NCI-H1417 treated with DMSO at 0.1 percent for 48 hours (cell line): ENCODE results near the gene PRR16.

ENCODE experiments used
- DNase-seq: peaks from one replicate; lab custom pipeline; 2025; lab: John Stamatoyannopoulos, UW

PRR16 gene

DNA sequence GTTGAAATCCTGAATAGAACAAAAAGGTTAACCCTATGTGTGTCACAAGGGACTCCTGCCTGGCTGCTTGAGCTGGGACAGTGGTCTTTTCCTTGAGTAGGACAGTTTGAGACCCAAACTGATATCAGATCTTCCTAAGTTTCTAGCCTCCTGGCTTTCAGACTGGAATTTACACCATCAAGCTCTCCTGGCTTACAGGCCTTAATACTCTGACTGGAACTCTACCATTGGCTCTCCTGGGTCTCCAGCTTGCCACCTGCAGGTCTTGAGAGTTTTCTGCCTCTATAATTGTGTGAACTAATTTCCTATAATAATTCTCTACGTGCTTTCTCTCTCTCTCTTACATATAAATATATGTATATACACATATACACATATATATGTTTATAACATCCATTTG is 112.5 kb downstream of the PRR16 start:
- no peak for DNase-seq

DNA sequence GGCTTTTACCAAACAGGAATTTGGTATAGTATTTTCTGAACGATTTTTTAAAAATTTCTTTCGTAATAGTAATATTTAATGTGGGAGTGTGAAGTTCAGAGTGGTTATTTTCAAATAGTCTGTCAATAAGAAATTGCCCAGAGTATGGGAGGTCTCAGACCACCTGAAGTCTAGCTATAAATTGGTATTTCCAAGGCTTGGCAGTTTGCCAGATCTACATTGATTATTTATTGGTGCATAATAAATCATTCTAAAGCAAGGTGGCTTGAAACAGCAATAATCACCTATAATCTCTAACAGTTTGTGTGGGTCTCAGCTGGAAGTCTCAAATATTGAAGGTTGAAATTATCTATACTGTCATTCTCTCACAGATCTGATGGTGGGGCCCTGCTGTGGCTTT is 118.5 kb downstream of the PRR16 start:
- no peak for DNase-seq

DNA sequence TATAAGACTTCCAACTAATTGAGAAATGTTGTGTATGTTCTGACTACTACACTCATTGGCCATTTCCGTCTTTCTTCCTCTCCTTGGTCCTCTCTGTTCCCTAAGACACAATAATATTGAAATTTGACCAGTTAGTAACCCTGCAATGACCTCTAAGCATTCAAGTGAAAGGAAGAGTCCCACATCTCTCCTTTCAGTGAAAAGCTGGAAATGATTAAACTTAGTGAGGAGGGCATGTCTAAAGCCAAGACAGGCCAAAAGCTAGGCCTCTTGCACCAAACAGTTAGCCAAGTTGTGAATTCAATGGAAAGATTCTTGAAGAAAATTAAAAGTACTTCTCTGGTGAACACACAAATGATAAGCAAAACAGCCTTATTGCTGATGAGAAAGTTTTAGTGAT is 122.5 kb downstream of the PRR16 start:
- DNase-seq, result no peak

DNA sequence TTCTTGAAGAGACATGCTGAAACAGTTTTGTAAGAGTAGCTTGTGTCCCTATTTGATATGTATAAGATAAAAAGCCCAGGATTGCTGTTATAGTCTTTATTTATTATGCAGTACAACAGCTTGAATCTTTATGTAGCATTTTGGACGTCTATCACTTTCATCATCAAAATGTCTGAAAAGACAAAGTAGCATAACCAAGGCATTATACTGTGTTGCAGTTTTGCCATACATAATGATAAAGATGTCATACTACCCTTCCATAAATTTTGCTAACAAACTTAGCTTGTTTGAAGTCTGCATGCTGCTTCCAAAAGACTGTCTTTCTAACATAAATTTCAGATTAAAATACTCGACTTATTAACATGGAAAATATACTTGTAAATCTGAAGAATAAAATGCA is 127.8 kb downstream of the PRR16 start:
- DNase-seq, result no peak

DNA sequence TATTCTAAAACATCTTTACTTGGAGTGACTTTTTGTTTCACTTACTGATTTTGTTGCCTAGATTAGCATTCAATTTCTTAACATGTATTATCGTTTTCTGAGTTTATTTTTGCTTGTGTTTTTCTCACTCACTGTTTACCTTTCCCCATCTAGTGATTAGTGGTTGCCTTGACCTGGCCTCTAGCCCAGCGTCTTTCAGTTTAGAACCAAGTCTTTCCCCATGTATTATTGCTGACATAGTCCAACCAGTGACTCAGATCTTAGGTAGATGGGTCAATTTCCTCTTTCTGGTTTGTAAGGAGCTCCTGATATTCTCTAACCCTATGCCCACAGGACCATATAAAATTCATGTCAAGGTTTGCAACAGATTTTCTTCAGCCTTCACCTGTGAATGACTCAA is 135.5 kb downstream of the PRR16 start:
- DNase-seq, result no peak

DNA sequence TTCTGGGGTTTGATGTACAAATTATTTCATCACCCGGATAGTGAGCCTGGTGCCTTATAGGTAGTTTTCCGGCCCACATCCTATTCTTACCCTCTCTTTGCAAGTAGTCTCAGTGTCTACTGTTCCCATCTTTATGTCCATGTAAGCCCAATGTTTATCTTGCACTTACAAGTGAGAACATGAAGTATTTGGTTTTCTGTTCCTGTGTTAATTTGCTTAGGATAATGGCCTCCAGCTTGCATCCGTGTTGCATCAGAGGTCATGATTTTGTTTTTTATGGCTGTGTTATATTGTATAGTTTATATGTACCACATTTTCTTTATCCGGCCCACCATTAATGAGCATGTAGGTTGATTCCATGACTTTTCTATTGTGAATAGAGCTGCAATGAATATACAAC is 136.5 kb downstream of the PRR16 start:
- DNase-seq, result no peak

DNA sequence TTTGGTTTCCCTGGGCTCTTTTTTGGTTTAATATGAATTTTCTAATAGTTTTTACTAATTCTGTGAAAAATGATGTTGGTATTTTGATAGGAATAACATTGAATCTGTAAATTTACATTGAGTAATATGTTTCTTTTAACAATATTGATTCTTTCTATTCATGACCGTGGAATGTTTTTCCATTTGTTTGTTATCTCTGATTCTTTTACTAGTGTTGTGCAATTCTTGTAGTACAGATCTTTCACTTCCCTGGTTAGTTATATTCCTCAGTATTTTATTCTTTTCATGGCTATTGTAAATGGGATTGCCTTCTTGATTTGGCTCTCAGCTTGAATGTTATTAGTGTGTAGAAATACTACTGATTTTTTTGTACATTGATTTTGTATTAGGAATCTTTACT is 137.9 kb downstream of the PRR16 start:
- DNase-seq, result no peak

DNA sequence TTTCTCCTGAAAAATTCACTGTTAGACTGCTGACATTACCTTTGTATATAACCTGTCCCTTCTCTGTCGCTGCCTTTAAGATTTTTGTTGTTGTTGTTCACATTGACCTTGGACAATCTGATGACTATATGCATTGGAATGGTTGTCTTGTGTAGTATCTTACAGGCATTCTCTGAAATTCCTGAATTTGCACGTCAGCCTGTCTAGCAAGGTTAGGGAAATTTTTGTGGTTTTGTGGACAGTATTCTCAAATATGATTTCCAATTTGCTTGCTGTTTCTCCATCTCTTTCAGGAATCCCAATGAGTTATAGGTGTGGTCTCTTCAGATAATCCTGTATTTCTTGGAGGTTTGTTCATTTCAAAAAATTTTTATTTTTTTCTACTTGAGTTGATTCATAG is 140.8 kb downstream of the PRR16 start:
- no peak for DNase-seq

DNA sequence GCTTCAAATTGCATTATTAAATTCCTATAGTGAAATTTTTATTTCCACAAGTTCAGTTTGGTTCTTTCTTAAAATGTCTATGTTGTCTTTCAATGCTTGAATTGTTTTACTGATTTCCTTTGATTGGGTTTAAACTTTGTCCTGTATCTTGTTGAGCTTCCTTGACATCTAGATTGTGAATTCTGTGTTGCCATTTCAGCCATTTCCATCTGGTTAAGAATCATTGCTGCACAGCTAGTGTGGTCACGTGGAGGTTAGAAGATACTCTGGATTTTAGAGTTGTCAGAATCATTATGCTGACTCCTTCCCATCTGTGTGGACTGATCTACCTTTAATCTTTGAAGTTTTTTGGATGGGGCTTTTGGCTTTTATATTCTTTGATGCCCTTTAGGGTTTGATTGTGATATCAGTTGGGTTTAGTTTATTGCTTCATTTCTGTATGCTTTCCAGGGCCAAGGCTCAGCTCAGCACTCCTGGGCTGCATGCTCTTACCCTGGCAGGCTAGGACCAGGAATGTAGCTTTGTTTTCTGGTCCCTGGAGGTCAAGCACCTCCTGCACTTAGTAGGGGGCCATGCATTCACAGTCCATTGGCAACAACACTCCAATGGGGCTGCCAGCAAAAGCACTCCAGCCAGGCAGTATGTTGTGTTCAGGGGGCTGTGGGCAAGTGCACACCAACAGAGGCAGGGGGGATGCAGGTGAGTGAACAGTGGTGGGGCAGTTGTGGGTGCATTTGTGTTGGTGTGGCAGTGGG is 141.4 kb downstream of the PRR16 start:
- no peak for DNase-seq

DNA sequence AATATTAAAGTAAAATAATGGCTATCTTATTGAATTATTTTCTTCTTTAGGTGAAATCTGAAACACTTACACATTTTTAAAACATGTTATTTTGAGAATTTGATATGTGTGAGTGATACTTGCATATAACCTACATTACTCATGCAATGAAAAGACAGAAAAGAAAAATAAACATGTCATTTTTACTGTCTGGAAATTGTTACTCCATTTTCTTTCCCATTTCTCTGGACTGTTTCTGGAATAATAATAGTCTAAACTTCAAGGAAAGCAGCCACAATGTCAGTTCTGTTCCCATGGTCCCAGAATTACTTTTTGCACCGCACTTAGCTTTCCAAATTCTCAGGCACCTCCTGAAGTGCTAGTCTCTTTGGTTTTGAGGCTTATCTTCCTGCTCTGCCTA is 145.5 kb downstream of the PRR16 start:
- no peak for DNase-seq

DNA sequence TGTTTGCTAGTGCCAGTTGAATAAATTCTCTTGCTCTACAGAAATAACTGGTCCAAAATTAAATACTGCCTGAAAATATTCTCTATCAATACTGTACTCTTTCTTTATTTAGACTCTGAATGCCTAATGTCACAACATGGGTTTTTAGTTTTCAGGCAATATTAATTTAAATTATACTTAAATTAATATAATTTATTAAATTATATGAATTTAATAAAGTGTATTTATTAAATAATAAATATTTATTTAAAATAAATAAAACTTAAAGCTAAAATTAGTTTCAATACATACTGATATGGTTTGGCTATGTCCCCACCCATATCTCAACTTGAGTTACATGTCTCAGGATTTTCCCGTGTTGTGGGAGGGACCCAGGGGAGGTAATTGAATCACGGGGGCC is 146.0 kb downstream of the PRR16 start:
- DNase-seq, result no peak

DNA sequence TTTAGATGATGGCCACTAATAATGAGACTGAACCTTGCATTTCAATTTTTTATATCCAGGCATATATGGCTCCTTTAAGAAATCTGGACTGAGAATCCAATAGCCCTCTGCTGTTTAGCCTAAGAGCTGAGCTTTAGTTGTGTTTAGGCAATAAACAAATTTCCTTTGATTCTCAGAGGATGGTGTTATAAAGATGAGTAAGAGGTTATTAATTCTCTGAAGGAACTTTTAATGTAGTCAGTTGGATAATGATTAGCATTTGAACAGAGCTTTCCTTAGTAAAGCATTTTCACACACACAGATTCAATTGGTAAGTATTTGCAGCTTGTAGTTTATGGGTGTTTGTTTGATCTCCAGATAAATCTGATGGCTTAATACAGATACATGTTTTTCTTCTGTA is 149.6 kb downstream of the PRR16 start:
- no peak for DNase-seq

DNA sequence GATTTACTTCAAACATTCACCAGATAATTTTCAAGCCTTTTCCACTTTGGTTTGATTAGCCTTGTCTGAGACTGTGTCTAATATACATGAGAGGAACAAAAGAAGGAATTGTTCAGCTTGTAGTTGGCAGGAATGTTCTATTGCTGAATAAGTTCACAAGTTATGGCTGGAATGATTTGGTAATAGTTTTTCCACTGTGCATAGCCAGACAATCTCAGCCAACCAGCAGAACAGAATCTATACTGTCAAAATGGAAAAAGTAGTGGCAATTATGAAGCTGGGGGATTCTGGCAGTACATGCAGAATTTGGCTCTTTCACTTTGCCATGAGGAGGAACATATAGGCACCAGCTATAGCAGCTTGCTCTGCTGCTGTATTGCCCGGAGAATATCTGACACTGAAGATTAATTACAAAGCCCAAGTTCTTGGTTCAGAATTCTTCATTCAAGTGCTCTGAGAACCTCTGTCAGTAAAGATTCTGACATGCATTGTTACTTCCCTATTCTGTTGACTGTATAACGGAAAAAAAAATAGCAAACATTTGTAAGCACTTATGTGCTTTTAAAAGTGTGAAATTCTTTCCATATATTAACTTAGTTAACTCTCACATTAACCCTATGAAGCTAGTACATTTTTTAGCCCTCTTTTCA is 150.6 kb downstream of the PRR16 start:
- no peak for DNase-seq

DNA sequence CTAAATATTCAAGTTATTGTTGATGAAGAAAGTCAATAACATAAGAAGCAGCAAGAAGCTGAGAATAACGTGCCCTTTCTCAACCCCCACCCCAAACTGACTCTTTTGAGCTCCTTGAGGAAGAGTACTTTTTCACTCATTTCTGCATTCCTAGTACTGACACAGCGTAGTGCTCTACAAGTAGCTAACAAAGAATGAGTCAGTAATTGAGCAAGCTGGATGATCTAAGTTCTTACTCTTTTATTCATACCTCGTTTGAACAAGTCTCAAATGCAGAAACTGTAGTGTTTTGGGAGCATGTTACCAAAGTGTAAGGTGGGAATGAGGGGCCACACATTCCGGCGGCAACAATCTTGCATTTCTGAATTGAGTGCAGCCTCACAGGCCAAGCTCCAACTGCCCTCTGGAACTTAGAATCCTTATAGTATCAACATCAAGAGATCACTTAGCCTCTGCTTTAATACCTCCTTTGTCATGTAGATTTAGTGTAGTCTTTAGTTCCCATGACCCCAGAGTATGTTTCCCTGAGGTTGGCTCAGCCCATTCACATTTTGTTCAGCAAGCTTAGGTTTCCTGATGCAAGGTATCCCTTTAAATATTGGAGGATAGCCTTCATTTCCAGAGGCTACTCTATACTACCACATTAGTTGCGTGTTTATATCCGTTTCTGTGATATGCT is 152.0 kb downstream of the PRR16 start:
- DNase-seq, result no peak

DNA sequence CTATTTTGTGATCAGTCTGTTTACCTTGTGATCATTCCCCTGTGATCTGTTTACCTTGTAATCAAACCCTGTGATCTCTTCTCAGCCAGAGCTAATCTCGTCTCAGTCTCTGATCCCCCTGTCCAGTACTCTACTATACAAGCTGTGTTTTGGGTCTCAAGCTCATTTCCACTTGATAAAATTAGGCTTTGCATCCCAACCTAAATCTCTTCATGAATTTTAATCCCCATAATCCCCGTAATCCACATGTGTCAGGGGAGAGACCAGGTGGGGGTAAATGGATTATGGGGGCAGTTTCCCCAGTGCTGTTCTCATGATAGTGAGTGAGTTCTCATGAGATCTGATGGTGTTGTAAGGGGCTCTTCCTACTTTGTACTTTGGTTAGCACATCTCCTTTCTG is 157.2 kb downstream of the PRR16 start:
- DNase-seq, result no peak

DNA sequence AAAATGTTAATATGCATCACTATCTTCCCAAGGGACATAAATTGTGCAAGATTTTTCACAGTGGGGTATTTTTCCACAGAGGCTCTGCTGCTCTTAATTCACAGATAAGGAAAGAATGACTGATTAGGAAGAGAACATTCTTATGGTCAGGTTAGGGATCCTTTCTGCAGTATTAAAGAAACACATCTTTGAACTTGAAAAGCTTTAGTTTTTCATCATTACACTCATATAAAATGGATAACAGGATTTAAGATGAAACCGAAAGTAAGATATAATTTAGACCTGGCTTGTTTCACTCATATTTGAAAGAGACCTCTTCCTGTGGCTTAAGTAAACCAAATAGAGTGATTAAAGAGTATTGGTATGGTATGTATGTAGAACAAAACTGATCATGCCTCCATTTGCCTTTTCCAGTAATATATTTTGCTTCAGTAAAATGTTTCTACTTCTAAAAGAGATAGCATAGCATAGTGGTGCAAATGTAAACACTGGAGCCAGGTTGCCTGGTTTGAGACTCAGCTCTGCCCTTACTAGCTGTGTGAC is 160.0 kb downstream of the PRR16 start:
- no peak for DNase-seq

DNA sequence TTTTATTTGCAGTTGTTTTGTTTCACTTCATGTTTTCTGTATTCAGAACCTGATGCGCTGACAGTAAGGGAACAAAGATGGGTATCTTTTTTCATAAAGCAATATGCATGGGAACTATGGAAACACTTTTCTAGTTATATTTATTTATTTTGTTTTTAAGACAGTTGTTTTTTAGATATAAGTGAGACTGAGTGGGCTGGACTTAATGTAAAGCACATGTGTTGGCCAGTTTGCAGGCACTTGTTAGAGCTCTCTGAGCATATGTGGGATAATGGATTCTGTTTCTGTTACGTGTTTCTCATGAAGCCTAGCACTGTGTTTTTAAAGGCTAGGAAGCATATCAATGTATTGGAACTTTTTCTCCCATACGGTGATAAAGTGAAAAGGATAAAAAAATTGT is 164.1 kb downstream of the PRR16 start:
- DNase-seq, result no peak

DNA sequence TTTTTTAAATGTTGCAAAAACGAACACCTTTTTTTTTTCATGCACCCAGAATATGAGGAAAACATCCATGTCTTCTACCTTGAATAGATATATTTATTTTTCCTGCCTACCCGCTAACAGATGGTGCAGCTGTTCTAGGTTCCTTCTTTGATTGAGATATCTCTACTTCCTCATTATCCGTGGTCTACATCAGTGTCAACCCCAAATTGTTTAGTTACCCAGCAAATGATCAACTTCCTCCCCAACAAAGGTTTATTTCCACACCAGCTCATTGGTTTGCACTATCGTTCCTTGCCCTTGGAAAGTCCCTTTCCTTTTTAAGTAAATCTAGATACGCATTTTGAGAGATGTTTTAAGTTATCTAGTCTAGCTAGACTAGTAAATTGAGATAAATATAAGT is 166.4 kb downstream of the PRR16 start:
- DNase-seq, result no peak

DNA sequence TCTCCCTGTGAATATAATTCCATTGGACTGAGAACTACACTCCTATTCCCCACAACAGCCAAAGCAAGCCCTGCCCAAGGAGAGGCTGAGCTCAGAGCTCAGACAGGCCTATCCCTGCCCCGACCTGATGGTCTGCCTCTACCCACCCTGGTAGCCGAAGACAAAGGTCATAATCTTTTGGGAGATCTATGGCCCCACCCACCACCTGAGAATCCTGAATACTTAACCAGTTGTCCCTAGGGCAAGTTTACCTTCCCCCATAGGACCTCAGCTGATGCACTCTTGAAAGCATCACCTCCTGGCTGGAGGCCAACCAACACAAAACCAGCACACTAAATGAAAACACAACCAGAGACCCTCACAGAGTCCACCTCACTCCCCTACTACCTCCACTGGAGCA is 167.5 kb downstream of the PRR16 start:
- no peak for DNase-seq

DNA sequence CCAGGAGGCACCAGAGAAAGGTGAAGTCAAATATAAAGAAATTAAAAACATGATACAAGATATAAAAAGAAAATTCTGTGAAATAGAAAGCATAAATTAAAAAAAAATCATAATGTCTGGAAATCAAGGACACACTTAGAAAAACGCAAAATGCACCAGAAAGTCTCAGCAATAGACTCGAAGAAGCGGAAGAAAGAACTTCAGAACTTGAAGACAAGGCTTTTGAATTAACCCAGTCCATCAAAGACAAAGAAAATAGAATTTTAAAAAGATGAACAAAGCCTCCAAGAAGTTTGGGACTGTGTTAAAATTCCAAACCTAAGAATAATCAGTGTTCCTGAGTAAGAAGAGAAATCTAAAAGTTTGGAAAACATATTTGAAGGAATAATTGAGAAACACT is 168.3 kb downstream of the PRR16 start:
- DNase-seq, result no peak

DNA sequence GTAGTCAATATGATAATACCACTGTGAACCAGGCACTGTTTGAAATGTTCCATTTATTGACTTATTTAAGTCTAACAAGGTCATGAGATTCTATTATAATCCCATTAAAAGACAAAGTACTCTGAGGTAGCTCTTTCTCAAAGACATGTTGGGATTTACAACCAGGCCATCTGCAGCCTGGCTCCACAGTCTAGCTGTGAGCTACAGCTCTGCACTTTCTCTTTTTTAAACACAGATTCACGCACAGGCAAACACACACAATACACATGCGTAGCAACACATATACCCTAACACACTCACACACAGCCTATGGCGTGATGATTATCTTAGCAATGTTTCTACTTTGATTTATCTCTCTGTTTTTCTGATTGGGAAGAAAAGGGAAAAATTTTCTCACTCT is 174.3 kb downstream of the PRR16 start:
- DNase-seq, result no peak

DNA sequence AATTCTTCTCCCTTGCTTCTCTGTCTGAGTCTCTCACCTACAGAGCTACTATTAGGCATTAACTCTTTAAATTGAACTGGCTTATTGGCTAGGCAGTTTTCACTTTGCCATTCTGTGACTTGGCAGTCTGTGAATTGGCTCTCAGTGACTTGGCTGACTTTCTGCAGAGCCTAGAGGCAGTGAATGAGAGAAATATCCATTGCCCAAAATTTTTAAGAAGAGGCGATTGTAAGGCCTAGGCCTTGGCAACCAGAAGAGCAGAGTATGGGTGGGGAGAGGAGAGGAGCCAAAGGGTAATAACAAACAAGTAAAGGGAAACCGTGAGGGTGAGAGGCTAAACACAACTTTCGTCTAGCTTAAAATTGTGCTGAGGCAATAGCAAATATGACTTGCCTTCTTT is 176.7 kb downstream of the PRR16 start:
- no peak for DNase-seq

DNA sequence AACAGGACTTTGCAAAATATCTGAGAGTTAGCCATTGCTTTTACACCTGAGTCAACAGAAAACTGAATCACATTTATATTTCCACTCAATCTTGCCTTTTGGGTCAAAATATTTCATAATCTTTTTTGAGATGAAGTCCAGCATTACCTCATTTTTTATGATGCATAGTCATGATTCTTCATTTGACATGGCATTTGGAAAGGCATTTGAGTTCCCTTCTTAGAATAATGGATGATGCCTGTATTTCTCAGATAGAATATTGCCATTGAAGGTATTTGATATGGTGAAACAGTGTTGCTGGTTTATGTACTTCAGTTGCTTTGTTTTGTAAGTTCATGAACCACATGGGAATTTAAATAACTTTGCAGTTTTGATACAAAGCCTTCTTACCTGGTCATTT is 180.4 kb downstream of the PRR16 start:
- DNase-seq, result no peak
